Measurements from ENCODE around the gene SYTL2. TPM values are rescaled to one million over a fixed set of nuclear protein-coding genes. Genes with fewer than 3 reads are reported as not detected.

The SYTL2 gene
- total RNA-seq, 1 donor = 19.9 TPM

GRCh38 chr11:85798361-85798760 is 12.6 kb downstream of the SYTL2 start:
- Histone ChIP-seq H3K27ac (ENCODE audit: low read depth, low read length) (no peak overlapping the region), H3K9me3 (ENCODE audit: low read depth, low read length) (no peaks in the 10 kb centered on the region), H3K4me2 (ENCODE audit: insufficient read depth, low read length) (no peak overlapping the region), H3K79me2 (ENCODE audit: insufficient read depth, low read length) (no peaks in the 10 kb centered on the region), H3K36me3 (ENCODE audit: insufficient read depth, low read length) (no peaks in the 10 kb centered on the region), H4K20me1 (ENCODE audit: insufficient read depth, low read length) (no peaks in the 10 kb centered on the region), H2AFZ (ENCODE audit: low read length) (no peak overlapping the region), H3K4me1 (ENCODE audit: insufficient read depth, low read length) (no peaks in the 10 kb centered on the region), H3K27me3 (ENCODE audit: insufficient read depth, low read length) (no peaks in the 10 kb centered on the region), H3K4me3 (ENCODE audit: insufficient read depth, low read length) (no peak overlapping the region)
- no peak for DNase-seq (ENCODE audit: insufficient read length, low spot score, missing footprints)
- no peak for TF ChIP-seq CTCF (IDR thresholded peaks at IDR 0.05; ENCODE audit: extremely low read depth, low read depth, low read length)

GRCh38 chr11:85795712-85796487 is 15.0 kb downstream of the SYTL2 start:
- Histone ChIP-seq H4K20me1 (ENCODE audit: insufficient read depth, low read length) (no peaks in the 10 kb centered on the region), H2AFZ (ENCODE audit: low read length) (no peak overlapping the region), H3K36me3 (ENCODE audit: insufficient read depth, low read length) (no peaks in the 10 kb centered on the region), H3K4me3 (ENCODE audit: insufficient read depth, low read length) (no peak overlapping the region), H3K4me2 (ENCODE audit: insufficient read depth, low read length) (no peak overlapping the region), H3K4me1 (ENCODE audit: insufficient read depth, low read length) (no peaks in the 10 kb centered on the region), H3K27ac (ENCODE audit: low read depth, low read length) (no peak overlapping the region), H3K9me3 (ENCODE audit: low read depth, low read length) (no peaks in the 10 kb centered on the region), H3K27me3 (ENCODE audit: insufficient read depth, low read length) (no peaks in the 10 kb centered on the region), H3K79me2 (ENCODE audit: insufficient read depth, low read length) (no peaks in the 10 kb centered on the region)
- DNase-seq (ENCODE audit: insufficient read length, low spot score, missing footprints) = no peak
- no peak for TF ChIP-seq CTCF (IDR thresholded peaks at IDR 0.05; ENCODE audit: extremely low read depth, low read depth, low read length)

DNA sequence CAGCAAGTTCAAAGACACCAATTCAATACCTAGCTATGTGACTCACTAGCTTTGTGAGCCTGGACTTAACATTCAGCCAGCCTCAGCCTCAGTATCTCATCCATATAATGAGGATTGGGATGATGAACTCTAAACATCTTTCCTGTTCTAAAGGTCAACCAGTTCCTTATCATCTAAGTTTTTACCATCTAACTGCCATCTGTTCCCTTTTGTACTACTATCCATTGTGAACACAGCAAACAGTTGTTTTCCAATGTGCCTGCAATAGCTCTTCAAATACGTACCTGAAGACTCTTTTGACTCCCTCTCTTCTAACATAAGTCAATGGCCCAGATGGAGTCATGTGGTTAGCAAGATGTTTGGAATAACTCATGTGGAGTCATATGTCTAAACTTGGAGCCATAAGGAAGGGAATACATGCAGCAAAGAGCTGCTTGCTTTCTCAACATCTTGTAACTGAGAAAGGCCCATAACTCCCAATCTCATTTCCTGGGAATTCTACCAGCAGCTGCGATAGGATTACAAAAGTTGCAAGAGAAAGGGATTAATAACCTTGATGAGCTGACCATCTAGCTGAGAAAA is 19.4 kb downstream of the SYTL2 start:
- no peak overlapping the region for H3K27ac ChIP-seq (ENCODE audit: low read depth, low read length)
- H3K79me2 ChIP-seq (ENCODE audit: insufficient read depth, low read length) = no peaks in the 10 kb centered on the region
- H3K4me2 ChIP-seq (ENCODE audit: insufficient read depth, low read length) = no peak overlapping the region
- H4K20me1 ChIP-seq (ENCODE audit: insufficient read depth, low read length) = no peaks in the 10 kb centered on the region
- H2AFZ ChIP-seq (ENCODE audit: low read length) = no peak overlapping the region
- H3K27me3 ChIP-seq (ENCODE audit: insufficient read depth, low read length) = no peaks in the 10 kb centered on the region
- no peak overlapping the region for H3K4me3 ChIP-seq (ENCODE audit: insufficient read depth, low read length)
- no peaks in the 10 kb centered on the region for H3K9me3 ChIP-seq (ENCODE audit: low read depth, low read length)
- no peaks in the 10 kb centered on the region for H3K4me1 ChIP-seq (ENCODE audit: insufficient read depth, low read length)
- no peaks in the 10 kb centered on the region for H3K36me3 ChIP-seq (ENCODE audit: insufficient read depth, low read length)
- no peak for DNase-seq (ENCODE audit: insufficient read length, low spot score, missing footprints)
- no peak for TF ChIP-seq CTCF (IDR thresholded peaks at IDR 0.05; ENCODE audit: extremely low read depth, low read depth, low read length)
